Hepatocyte (in vitro differentiated cells): ENCODE measurements around the gene NFIL3. TPM values are rescaled to one million over a fixed set of nuclear protein-coding genes. Genes with fewer than 3 reads are reported as not detected.

Experiments
- DNase-seq: peaks from one replicate; pipeline ENCODE4 v3.0.0-alpha.2; 2016; ENCODE audit warnings: low spot score
- H2AFZ ChIP-seq: fragments of 200-600 bp; sonication (generic); 2 replicates; pipeline ENCODE4 v1.6.0; 2016; ENCODE audit warnings: antibody characterized with exemption, mild to moderate bottlenecking
- H3K27ac ChIP-seq: fragments of 200-600 bp; sonication (generic); 2 replicates; pipeline ENCODE4 v1.5.1; 2016; ENCODE audit warnings: mild to moderate bottlenecking
- H3K27me3 ChIP-seq: fragments of 200-600 bp; sonication (generic); 2 replicates; pipeline ENCODE4 v1.6.1; 2016
- H3K36me3 ChIP-seq: fragments of 200-600 bp; sonication (generic); replicated peaks from 2 replicates; pipeline ENCODE4 v1.5.1; 2016; ENCODE audit warnings: low read depth; ENCODE audit not compliant: insufficient read depth
- H3K4me1 ChIP-seq: fragments of 200-600 bp; sonication (generic); 2 replicates; pipeline ENCODE4 v1.5.1; 2016; ENCODE audit warnings: mild to moderate bottlenecking, moderate library complexity; ENCODE audit not compliant: insufficient read depth
- H3K4me2 ChIP-seq: fragments of 200-600 bp; sonication (generic); 2 replicates; pipeline ENCODE4 v1.6.0; 2016
- H3K4me3 ChIP-seq: fragments of 200-600 bp; sonication (generic); 2 replicates; pipeline ENCODE4 v1.5.1; 2016; ENCODE audit warnings: mild to moderate bottlenecking
- H3K79me2 ChIP-seq: fragments of 200-600 bp; sonication (generic); 2 replicates; pipeline ENCODE4 v1.6.0; 2017; ENCODE audit warnings: mild to moderate bottlenecking
- H3K9me2 ChIP-seq: fragments of 200-600 bp; sonication (generic); replicated peaks from 2 replicates; pipeline ENCODE4 v1.6.0; 2017; ENCODE audit warnings: mild to moderate bottlenecking; ENCODE audit not compliant: insufficient read depth
- H3K9me3 ChIP-seq: fragments of 200-600 bp; sonication (generic); 2 replicates; pipeline ENCODE4 v1.5.1; 2016; ENCODE audit warnings: low read depth, mild to moderate bottlenecking
- H4K20me1 ChIP-seq: fragments of 200-600 bp; sonication (generic); 2 replicates; pipeline ENCODE4 v1.6.0; 2016; ENCODE audit warnings: mild to moderate bottlenecking; ENCODE audit not compliant: insufficient read depth, poor library complexity, severe bottlenecking
- CTCF ChIP-seq: fragments of 200-600 bp; sonication (generic); IDR thresholded peaks from 2 replicates; pipeline ENCODE4 v1.5.1; 2016; ENCODE audit warnings: antibody characterized with exemption, mild to moderate bottlenecking; ENCODE audit not compliant: poor library complexity
- EZH2 ChIP-seq: fragments of 200-600 bp; sonication (generic); IDR thresholded peaks from 2 replicates; pipeline ENCODE4 v1.6.1; 2016; ENCODE audit warnings: antibody characterized with exemption, mild to moderate bottlenecking, borderline replicate concordance
- EZH2phosphoT487 ChIP-seq: fragments of 200-600 bp; sonication (generic); IDR thresholded peaks from one replicate; pipeline ENCODE4 v1.6.1; 2018; ENCODE audit warnings: antibody characterized with exemption, mild to moderate bottlenecking, low read depth, moderate library complexity; ENCODE audit not compliant: unreplicated experiment, severe bottlenecking
- WGBS: methylation state at CpG from one replicate; pipeline ENCODE4 v1.1.6; 2016; ENCODE audit warnings: low lambda C conversion rate; ENCODE audit errors: missing lambda C conversion rate; 5-methylcytosine and 5-hydroxymethylcytosine counted together
- polyA plus RNA-seq: library from polyadenylated mRNA; unstranded; fragments of >200 nt; fragmentation: Nextera tagmentation; extraction: Ambion mirVana; gene quantifications from 2 replicates; pipeline ENCODE4 v1.2.1, GENCODE V29; 2016
- total RNA-seq: library from RNA; depleted of rRNA; stranded (reverse); fragments of >200 nt; gene quantifications from 2 replicates; pipeline ENCODE4 v1.2.3, GENCODE V29; 2014

The NFIL3 gene
- total and polyA plus RNA-seq, 2 experiments from 2014 or later, result 69.6 to 99.6 TPM

GRCh38 chr9:91427873-91428272, 4.2 kb upstream of the NFIL3 start:
- peaks cover 4% of the 10 kb centered on the region for H3K79me2 ChIP-seq
- peak; percentile 29 for DNase-seq
- H3K9me2 ChIP-seq, result no peaks in the 10 kb centered on the region
- no peaks in the 10 kb centered on the region for H3K27me3 ChIP-seq
- H3K36me3 ChIP-seq, result no peaks in the 10 kb centered on the region
- TF ChIP-seq CTCF, result no peak
- H3K4me3 ChIP-seq, result no peak overlapping the region
- H3K4me2 ChIP-seq, result no peak overlapping the region
- peak overlapping the region; percentile 73 for H3K27ac ChIP-seq
- no peaks in the 10 kb centered on the region for H4K20me1 ChIP-seq
- H2AFZ ChIP-seq, result no peak overlapping the region
- H3K9me3 ChIP-seq, result no peaks in the 10 kb centered on the region
- no peaks in the 10 kb centered on the region for H3K4me1 ChIP-seq
- 83% methylated on average over 2 of the region's 2 CpGs for WGBS

- Histone ChIP-seq H3K4me1 (no peaks in the 10 kb centered on the region), H3K27ac (no peak overlapping the region)
- peak; percentile 52 for DNase-seq
Measured at GRCh38 chr9:91426123-91426745, 2.6 kb upstream of the NFIL3 start.

GRCh38 chr9:91425271-91425670, 1.6 kb upstream of the NFIL3 start:
- peaks cover 18% of the 10 kb centered on the region for H4K20me1 ChIP-seq
- peak overlapping the region; percentile 100 for H3K27ac ChIP-seq
- no peaks in the 10 kb centered on the region for H3K36me3 ChIP-seq
- peak overlapping the region; percentile 89 for H3K4me3 ChIP-seq
- H3K27me3 ChIP-seq, result no peaks in the 10 kb centered on the region
- DNase-seq, result no peak
- no peak for TF ChIP-seq EZH2
- TF ChIP-seq EZH2phosphoT487, result no peak
- no peak for TF ChIP-seq CTCF
- peaks cover 30% of the 10 kb centered on the region for H3K79me2 ChIP-seq
- peaks cover 4% of the 10 kb centered on the region for H3K4me1 ChIP-seq
- H3K4me2 ChIP-seq, result peak overlapping the region; percentile 95
- no peaks in the 10 kb centered on the region for H3K9me3 ChIP-seq
- H3K9me2 ChIP-seq, result no peaks in the 10 kb centered on the region
- WGBS, result 88% methylated on average over 9 of the region's 9 CpGs
- peak overlapping the region; percentile 74 for H2AFZ ChIP-seq

More at GRCh38 chr9:91426123-91426745, 2.6 kb upstream of the NFIL3 start:
- H3K4me2 ChIP-seq, result no peak overlapping the region
- no peaks in the 10 kb centered on the region for H3K9me3 ChIP-seq
- H3K36me3 ChIP-seq, result no peaks in the 10 kb centered on the region
- 44% methylated on average over 3 of the region's 3 CpGs for WGBS
- TF ChIP-seq EZH2phosphoT487 (no peak), EZH2 (no peak), CTCF (peak; percentile 45)
- no peaks in the 10 kb centered on the region for H3K27me3 ChIP-seq
- H3K4me3 ChIP-seq, result no peak overlapping the region
- H2AFZ ChIP-seq, result no peak overlapping the region
- H4K20me1 ChIP-seq, result peaks cover 11% of the 10 kb centered on the region
- H3K79me2 ChIP-seq, result peaks cover 20% of the 10 kb centered on the region
- H3K9me2 ChIP-seq, result no peaks in the 10 kb centered on the region
